DND-41 (cell line): ENCODE results near the gene ZMIZ1.

Source experiments
- CTCF ChIP-seq: IDR thresholded peaks from 2 replicates; pipeline ENCODE4 v1.5.1; 2012; ENCODE audit warnings: borderline replicate concordance, low read length, moderate library complexity, mild to moderate bottlenecking; ENCODE audit not compliant: poor library complexity, severe bottlenecking; ENCODE audit errors: extremely low read depth
- EZH2 ChIP-seq: IDR thresholded peaks from 3 replicates; pipeline ENCODE4 v1.6.1; 2012; ENCODE audit warnings: borderline replicate concordance, low read depth, mild to moderate bottlenecking, moderate library complexity, low read length, inconsistent platforms; ENCODE audit not compliant: severe bottlenecking

GRCh38 chr10:79138449-79139123 lies 69.8 kb downstream of the ZMIZ1 start:
- TF ChIP-seq CTCF (no peak), EZH2 (no peak)
